ENCODE measurements around the gene ZC3H6. TPM values are rescaled to one million over a fixed set of nuclear protein-coding genes. Genes with fewer than 3 reads are reported as not detected.
A peak's percentile ranks its signal among the peaks of the same experiment; 100 is the strongest.

The ZC3H6 gene
- 1 to 10 TPM; 1.3 to 2.4 (median 2.2) TPM for total RNA-seq

GRCh38 chr2:112275311-112275886 lies at the start of gene ZC3H6:
Gene ZC3H6, plus strand, starts transcription at chr2:112275597. Its CDS starts 398 bp downstream, at chr2:112275995.
- Mint-ChIP-seq H3K4me3 (peak within 1 kb of the TSS; percentile 91), H3K36me3 (ENCODE audit: insufficient read depth) (no peaks in the 10 kb centered on the region), H3K4me1 (ENCODE audit: low read depth) (peaks cover 25% of the 10 kb centered on the region), H3K27me3 (ENCODE audit: low read depth) (no peaks in the 10 kb centered on the region), H3K9me3 (no peaks in the 10 kb centered on the region)
- peak; percentile 100 for DNase-seq
- peak; percentile 95 to 96 for ATAC-seq

- peaks cover 36% of the 10 kb centered on the region for H3K36me3 Mint-ChIP-seq (ENCODE audit: insufficient read depth)
- no peak for ATAC-seq
- H3K9me3 Mint-ChIP-seq, result no peaks in the 10 kb centered on the region
- no peaks in the 10 kb centered on the region for H3K4me1 Mint-ChIP-seq (ENCODE audit: low read depth)
- H3K4me3 Mint-ChIP-seq, result no peak overlapping the region
- DNase-seq, result no peak
- no peaks in the 10 kb centered on the region for H3K27me3 Mint-ChIP-seq (ENCODE audit: low read depth)
Measured at GRCh38 chr2:112229348-112229747, 46.0 kb upstream of the ZC3H6 start.

GRCh38 chr2:112230371-112230770 lies 45.0 kb upstream of the ZC3H6 start:
- H3K4me1 Mint-ChIP-seq (ENCODE audit: low read depth), result no peaks in the 10 kb centered on the region
- DNase-seq (no peak), ATAC-seq (no peak)
- peaks cover 33% of the 10 kb centered on the region for H3K36me3 Mint-ChIP-seq (ENCODE audit: insufficient read depth)
- no peak overlapping the region for H3K4me3 Mint-ChIP-seq
- no peaks in the 10 kb centered on the region for H3K27me3 Mint-ChIP-seq (ENCODE audit: low read depth)
- no peaks in the 10 kb centered on the region for H3K9me3 Mint-ChIP-seq

GRCh38 chr2:112239862-112240261 lies 35.5 kb upstream of the ZC3H6 start:
- Mint-ChIP-seq H3K27me3 (ENCODE audit: low read depth) (no peaks in the 10 kb centered on the region), H3K9me3 (no peaks in the 10 kb centered on the region), H3K4me3 (no peak overlapping the region), H3K36me3 (ENCODE audit: insufficient read depth) (peaks cover 20% of the 10 kb centered on the region), H3K4me1 (ENCODE audit: low read depth) (peaks cover 21% of the 10 kb centered on the region)
- DNase-seq, result no peak
- ATAC-seq, result no peak

- DNase-seq (no peak), ATAC-seq (no peak)
- Mint-ChIP-seq H3K9me3 (no peaks in the 10 kb centered on the region), H3K36me3 (ENCODE audit: insufficient read depth) (peaks cover 31% of the 10 kb centered on the region), H3K4me3 (no peak overlapping the region), H3K4me1 (ENCODE audit: low read depth) (peaks cover 25% of the 10 kb centered on the region), H3K27me3 (ENCODE audit: low read depth) (no peaks in the 10 kb centered on the region)
Measured at GRCh38 chr2:112242384-112242783, 33.0 kb upstream of the ZC3H6 start.

GRCh38 chr2:112243233-112243632 lies 32.2 kb upstream of the ZC3H6 start:
- ATAC-seq (no peak), DNase-seq (no peak)
- Mint-ChIP-seq H3K9me3 (no peaks in the 10 kb centered on the region), H3K4me1 (ENCODE audit: low read depth) (peaks cover 25% of the 10 kb centered on the region), H3K36me3 (ENCODE audit: insufficient read depth) (peaks cover 34% of the 10 kb centered on the region), H3K27me3 (ENCODE audit: low read depth) (no peaks in the 10 kb centered on the region), H3K4me3 (no peak overlapping the region)

GRCh38 chr2:112244854-112245253 lies 30.5 kb upstream of the ZC3H6 start:
- H3K36me3 Mint-ChIP-seq (ENCODE audit: insufficient read depth), result peaks cover 39% of the 10 kb centered on the region
- H3K27me3 Mint-ChIP-seq (ENCODE audit: low read depth), result no peaks in the 10 kb centered on the region
- no peaks in the 10 kb centered on the region for H3K9me3 Mint-ChIP-seq
- no peak for DNase-seq
- ATAC-seq, result no peak
- no peak overlapping the region for H3K4me3 Mint-ChIP-seq
- peaks cover 25% of the 10 kb centered on the region for H3K4me1 Mint-ChIP-seq (ENCODE audit: low read depth)

GRCh38 chr2:112251271-112251670 lies 24.1 kb upstream of the ZC3H6 start:
- Mint-ChIP-seq H3K36me3 (ENCODE audit: insufficient read depth) (peaks cover 19% of the 10 kb centered on the region), H3K4me3 (no peak overlapping the region), H3K27me3 (ENCODE audit: low read depth) (no peaks in the 10 kb centered on the region), H3K4me1 (ENCODE audit: low read depth) (peaks cover 6% of the 10 kb centered on the region), H3K9me3 (no peaks in the 10 kb centered on the region)
- ATAC-seq (peak; percentile 23 to 42), DNase-seq (no peak)

- peaks cover 8% of the 10 kb centered on the region for H3K36me3 Mint-ChIP-seq (ENCODE audit: insufficient read depth)
- ATAC-seq (no peak), DNase-seq (no peak)
- peaks cover 8% of the 10 kb centered on the region for H3K4me1 Mint-ChIP-seq (ENCODE audit: low read depth)
- H3K4me3 Mint-ChIP-seq, result peak overlapping the region; percentile 83
- no peaks in the 10 kb centered on the region for H3K27me3 Mint-ChIP-seq (ENCODE audit: low read depth)
- H3K9me3 Mint-ChIP-seq, result no peaks in the 10 kb centered on the region
Measured at GRCh38 chr2:112253261-112253815, 22.1 kb upstream of the ZC3H6 start.

GRCh38 chr2:112254466-112255240 lies 20.7 kb upstream of the ZC3H6 start, which contains the start of gene ZC3H8:
Gene ZC3H8, minus strand, starts transcription at chr2:112255042. Its CDS starts 61 bp downstream, at chr2:112254981.
- Mint-ChIP-seq H3K4me1 (ENCODE audit: low read depth) (peaks cover 10% of the 10 kb centered on the region), H3K4me3 (peak within 1 kb of the TSS; percentile 83), H3K36me3 (ENCODE audit: insufficient read depth) (peaks cover 4% of the 10 kb centered on the region), H3K27me3 (ENCODE audit: low read depth) (no peaks in the 10 kb centered on the region), H3K9me3 (no peaks in the 10 kb centered on the region)
- DNase-seq (peak; percentile 95), ATAC-seq (peak; percentile 93)

- H3K27me3 Mint-ChIP-seq (ENCODE audit: low read depth), result no peaks in the 10 kb centered on the region
- DNase-seq (no peak), ATAC-seq (no peak)
- H3K4me3 Mint-ChIP-seq, result peak overlapping the region; percentile 83
- H3K4me1 Mint-ChIP-seq (ENCODE audit: low read depth), result peaks cover 10% of the 10 kb centered on the region
- H3K36me3 Mint-ChIP-seq (ENCODE audit: insufficient read depth), result peaks cover 2% of the 10 kb centered on the region
- no peaks in the 10 kb centered on the region for H3K9me3 Mint-ChIP-seq
Measured at GRCh38 chr2:112255875-112256274, 19.5 kb upstream of the ZC3H6 start.

- Mint-ChIP-seq H3K27me3 (ENCODE audit: low read depth) (no peaks in the 10 kb centered on the region), H3K4me1 (ENCODE audit: low read depth) (peaks cover 10% of the 10 kb centered on the region), H3K4me3 (no peak overlapping the region), H3K36me3 (ENCODE audit: insufficient read depth) (peaks cover 2% of the 10 kb centered on the region), H3K9me3 (no peaks in the 10 kb centered on the region)
- ATAC-seq, result no peak
- no peak for DNase-seq
Measured at GRCh38 chr2:112256654-112257053, 18.7 kb upstream of the ZC3H6 start.

GRCh38 chr2:112257575-112257974 lies 17.8 kb upstream of the ZC3H6 start:
- ATAC-seq, result no peak
- no peaks in the 10 kb centered on the region for H3K27me3 Mint-ChIP-seq (ENCODE audit: low read depth)
- peaks cover 10% of the 10 kb centered on the region for H3K4me1 Mint-ChIP-seq (ENCODE audit: low read depth)
- no peak overlapping the region for H3K4me3 Mint-ChIP-seq
- H3K36me3 Mint-ChIP-seq (ENCODE audit: insufficient read depth), result peaks cover 2% of the 10 kb centered on the region
- DNase-seq, result no peak
- H3K9me3 Mint-ChIP-seq, result no peaks in the 10 kb centered on the region

GRCh38 chr2:112259509-112260294 lies 15.7 kb upstream of the ZC3H6 start:
- no peaks in the 10 kb centered on the region for H3K9me3 Mint-ChIP-seq
- DNase-seq, result peak; percentile 82
- H3K4me3 Mint-ChIP-seq, result peak overlapping the region; percentile 42
- no peaks in the 10 kb centered on the region for H3K36me3 Mint-ChIP-seq (ENCODE audit: insufficient read depth)
- H3K4me1 Mint-ChIP-seq (ENCODE audit: low read depth), result peaks cover 10% of the 10 kb centered on the region
- no peaks in the 10 kb centered on the region for H3K27me3 Mint-ChIP-seq (ENCODE audit: low read depth)
- peak; percentile 44 to 52 for ATAC-seq
